ENCODE measurements around the gene TRAM2. TPM values are rescaled to one million over a fixed set of nuclear protein-coding genes. Genes with fewer than 3 reads are reported as not detected.
A peak's percentile ranks its signal among the peaks of the same experiment; 100 is the strongest.

TRAM2 gene
- total and polyA plus RNA-seq, 2 of the 8 experiments (the other 6 are each of a cell fraction or from before 2014, with no cell fraction given), result 9.0 to 21.4 TPM

DNA sequence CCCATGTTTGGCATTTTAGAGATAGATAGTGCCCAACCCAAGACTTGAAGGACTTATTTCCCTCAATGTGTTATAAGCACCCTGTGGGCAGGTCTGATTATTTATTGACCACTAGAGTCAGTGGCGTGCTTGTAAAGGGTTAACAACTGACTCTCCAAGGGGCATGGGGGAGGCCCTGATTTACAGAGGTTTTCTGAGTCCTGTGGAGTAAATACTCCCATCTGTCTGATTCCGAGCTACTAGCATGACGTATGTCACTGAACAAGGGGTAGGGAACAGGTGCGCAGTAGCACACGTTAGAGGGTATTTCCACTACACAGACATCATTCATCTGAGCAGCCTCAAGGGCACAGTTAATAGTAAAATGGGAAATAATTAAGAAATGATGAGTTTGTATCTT is 17.4 kb upstream of the TRAM2 start:
- Histone ChIP-seq H4K20me1 (replicated peaks in 1 of 2; ENCODE audit: control insufficient read depth in 1 of 2, insufficient read depth in 2 of 2, low read length in 2 of 2) (no peaks in the 10 kb centered on the region), H3K79me1 (ENCODE audit: low read depth, low read length) (no peaks in the 10 kb centered on the region), H3K18ac (ENCODE audit: extremely low read depth, low read length) (no peak overlapping the region), H2BK20ac (ENCODE audit: low read length) (no peak overlapping the region), H3K23me2 (ENCODE audit: low read depth, low read length) (no peaks in the 10 kb centered on the region), H3K4me2 (ENCODE audit: insufficient read depth in 1 of 2, low read depth in 2 of 2, low read length in 2 of 2) (no peak overlapping the region), H4K8ac (ENCODE audit: extremely low read depth, insufficient read depth, low read length) (peak overlapping the region; percentile 7; the same call in 1 of the 2 replicates), H3K9me3 (ENCODE audit: insufficient read depth in 2 of 2, low read depth in 1 of 2, low read length in 1 of 2) (no peaks in the 10 kb centered on the region), H2BK5ac (ENCODE audit: low read depth, low read length) (no peak overlapping the region), H4K5ac (ENCODE audit: insufficient read length, low read depth, low read length) (no peak overlapping the region), H3K36me3 (ENCODE audit: control insufficient read depth in 2 of 4, insufficient read depth in 4 of 4, low read length in 3 of 4) (no peaks in the 10 kb centered on the region), H3K27ac (ENCODE audit: low read depth, low read length) (no peak overlapping the region), H3K23ac (ENCODE audit: insufficient read length) (no peak overlapping the region), H3K56ac (replicated peaks; ENCODE audit: insufficient read length, low read depth, low read length) (no peak overlapping the region), H2BK12ac (ENCODE audit: low read depth, low read length) (no peak overlapping the region), H3K27me3 (replicated peaks in 1 of 4; ENCODE audit: control insufficient read depth in 3 of 4, extremely low read depth in 1 of 4, insufficient read depth in 3 of 4, low read length in 3 of 4) (no peaks in the 10 kb centered on the region; a peak in 1 of 7 replicates), H2BK15ac (ENCODE audit: low read length) (no peak overlapping the region), H2AFZ (ENCODE audit: low read length) (no peak overlapping the region), H2BK120ac (replicated peaks; ENCODE audit: low read depth, low read length) (no peak overlapping the region), H3K14ac (ENCODE audit: insufficient read length) (no peak overlapping the region), H3K4me1 (replicated peaks in 1 of 4; ENCODE audit: control insufficient read depth in 3 of 4, insufficient read depth in 4 of 4, low read length in 3 of 4) (peaks cover 0 to 6% (median 3%) of the 10 kb centered on the region in 4 experiments; a peak in 6 of 7 replicates), H3K4me3 (ENCODE audit: extremely low read depth in 1 of 4, insufficient read depth in 2 of 4, low read depth in 3 of 4, low read length in 4 of 4) (no peak overlapping the region), H2AK5ac (ENCODE audit: low read depth, low read length) (no peak overlapping the region), H4K91ac (replicated peaks; ENCODE audit: insufficient read length, low read length) (no peak overlapping the region), H3K4ac (replicated peaks; ENCODE audit: insufficient read length, low read depth, low read length) (no peak overlapping the region), H3K79me2 (ENCODE audit: control insufficient read depth in 1 of 2, insufficient read depth in 2 of 2, low read length in 2 of 2) (no peaks in the 10 kb centered on the region), H3K9ac (replicated peaks in 1 of 4; ENCODE audit: extremely low read depth in 1 of 4, low read depth in 3 of 4, low read length in 3 of 4) (peak overlapping the region in 1 of 4 experiments; percentile 43; a peak in 1 of 7 replicates)
- FAIRE-seq, result no peak
- whole genome bisulfite sequencing, 2 experiments (ENCODE audit: extremely low coverage in 1 of 2, insufficient coverage in 1 of 2, insufficient read length in 1 of 2, insufficient replicate concordance in 2 of 2, low coverage in 1 of 2, low lambda C conversion rate in 2 of 2, missing lambda C conversion rate in 1 of 2), result 94% methylated on average over 5 of the region's 5 CpGs; no CpG with 5 or more reads in 1 of the 2 experiments
- ChIA-PET CTCF (ENCODE audit: partially characterized antibody) (interaction anchor here (0.5 to 6.8 kb wide), 15 partner anchors 9 to 308 kb away, joined by 3 to 85 read pairs (median 5); partner anchors contain the start of genes EFHC1 and TRAM2), POLR2A (ENCODE audit: partially characterized antibody) (interaction anchor here (0.6 to 2.7 kb wide), 3 partner anchors 17 to 98 kb away, joined by 3 to 13 read pairs (median 4); partner anchors contain the start of gene TRAM2)
- no peak for DNase-seq (ENCODE audit: low read depth in 1 of 2, low spot score in 2 of 2)
- TF ChIP-seq CHD1 (IDR thresholded peaks at IDR 0.05; ENCODE audit: low read depth, low read length), result no peak
- TF ChIP-seq RFX5 (IDR thresholded peaks at IDR 0.05; ENCODE audit: borderline replicate concordance, low read depth, low read length), result no peak
- TF ChIP-seq BACH1 (IDR thresholded peaks at IDR 0.05; ENCODE audit: low read length), result no peak
- TF ChIP-seq EGR1 (IDR thresholded peaks at IDR 0.05; ENCODE audit: borderline replicate concordance, low read depth, low read length), result no peak
- no peak for TF ChIP-seq SAP30 (IDR thresholded peaks at IDR 0.05; ENCODE audit: insufficient read depth, insufficient replicate concordance, low read length)
- no peak for TF ChIP-seq EZH2 (IDR thresholded peaks at IDR 0.05; ENCODE audit: low read depth, low read length, severe bottlenecking)
- TF ChIP-seq GABPA (IDR thresholded peaks at IDR 0.05; ENCODE audit: borderline replicate concordance, insufficient read depth, low read length), result no peak
- TF ChIP-seq NRF1 (IDR thresholded peaks at IDR 0.05; ENCODE audit: low read depth, low read length), result no peak
- TF ChIP-seq, protein P1, sequence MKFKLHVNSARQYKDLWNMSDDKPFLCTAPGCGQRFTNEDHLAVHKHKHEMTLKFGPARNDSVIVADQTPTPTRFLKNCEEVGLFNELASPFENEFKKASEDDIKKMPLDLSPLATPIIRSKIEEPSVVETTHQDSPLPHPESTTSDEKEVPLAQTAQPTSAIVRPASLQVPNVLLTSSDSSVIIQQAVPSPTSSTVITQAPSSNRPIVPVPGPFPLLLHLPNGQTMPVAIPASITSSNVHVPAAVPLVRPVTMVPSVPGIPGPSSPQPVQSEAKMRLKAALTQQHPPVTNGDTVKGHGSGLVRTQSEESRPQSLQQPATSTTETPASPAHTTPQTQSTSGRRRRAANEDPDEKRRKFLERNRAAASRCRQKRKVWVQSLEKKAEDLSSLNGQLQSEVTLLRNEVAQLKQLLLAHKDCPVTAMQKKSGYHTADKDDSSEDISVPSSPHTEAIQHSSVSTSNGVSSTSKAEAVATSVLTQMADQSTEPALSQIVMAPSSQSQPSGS (IDR thresholded peaks at IDR 0.05; ENCODE audit: low read length), result no peak
- TF ChIP-seq, protein P2, sequence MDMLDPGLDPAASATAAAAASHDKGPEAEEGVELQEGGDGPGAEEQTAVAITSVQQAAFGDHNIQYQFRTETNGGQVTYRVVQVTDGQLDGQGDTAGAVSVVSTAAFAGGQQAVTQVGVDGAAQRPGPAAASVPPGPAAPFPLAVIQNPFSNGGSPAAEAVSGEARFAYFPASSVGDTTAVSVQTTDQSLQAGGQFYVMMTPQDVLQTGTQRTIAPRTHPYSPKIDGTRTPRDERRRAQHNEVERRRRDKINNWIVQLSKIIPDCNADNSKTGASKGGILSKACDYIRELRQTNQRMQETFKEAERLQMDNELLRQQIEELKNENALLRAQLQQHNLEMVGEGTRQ (IDR thresholded peaks at IDR 0.05; ENCODE audit: low read length), result no peak
- TF ChIP-seq RBBP5 (IDR thresholded peaks at IDR 0.05; ENCODE audit: borderline replicate concordance, low read depth, low read length), result no peak
